ENCODE results near the gene KCTD11.

The KCTD11 gene

DNA sequence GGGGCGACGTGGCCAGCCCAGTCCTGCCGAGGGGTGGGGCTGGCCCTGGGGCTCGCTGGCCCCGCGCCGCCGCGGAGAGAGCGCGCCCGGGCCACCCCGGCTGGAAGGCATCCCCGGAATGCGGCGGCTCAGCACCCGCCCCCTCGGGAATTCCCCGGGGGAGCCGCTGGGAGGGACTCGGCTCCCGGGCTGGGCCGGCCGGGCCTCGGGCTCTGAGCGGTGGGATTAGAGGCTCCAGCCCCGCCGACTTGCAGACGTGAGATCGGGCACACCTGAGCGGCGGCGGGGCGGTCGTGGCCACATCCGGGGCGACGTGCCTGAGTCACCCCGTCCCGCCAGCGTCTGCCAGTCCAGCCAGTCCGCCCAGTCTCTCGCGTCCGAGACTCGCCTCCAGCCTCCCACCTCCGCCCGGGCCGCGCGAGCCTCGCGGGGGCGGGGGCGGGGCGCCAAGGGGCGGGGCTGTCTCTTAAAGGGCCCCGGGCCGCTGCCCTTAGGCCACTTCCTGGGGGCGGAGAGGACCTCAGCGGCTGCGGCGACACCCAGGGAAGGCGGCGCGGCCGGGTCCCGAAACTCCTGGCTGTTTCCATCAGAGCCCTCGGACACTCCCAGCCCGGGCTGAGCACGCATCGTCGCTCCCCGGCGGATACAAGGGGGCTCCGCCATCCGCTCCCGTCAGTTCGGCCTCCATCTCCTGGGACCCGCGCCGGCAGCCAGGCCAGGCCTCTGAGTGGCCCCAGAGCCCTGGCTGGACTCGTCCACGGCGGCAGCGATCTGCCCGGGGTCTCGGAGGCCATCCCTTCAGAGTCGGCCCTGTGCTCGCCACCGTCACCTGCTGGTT lies at the start of gene KCTD11:
KCTD11 (plus strand) TSS at position 498 of the 838 bp plus-strand sequence.
- peak; percentile 86 for DNase-seq (ENCODE audit: low spot score)

DNA sequence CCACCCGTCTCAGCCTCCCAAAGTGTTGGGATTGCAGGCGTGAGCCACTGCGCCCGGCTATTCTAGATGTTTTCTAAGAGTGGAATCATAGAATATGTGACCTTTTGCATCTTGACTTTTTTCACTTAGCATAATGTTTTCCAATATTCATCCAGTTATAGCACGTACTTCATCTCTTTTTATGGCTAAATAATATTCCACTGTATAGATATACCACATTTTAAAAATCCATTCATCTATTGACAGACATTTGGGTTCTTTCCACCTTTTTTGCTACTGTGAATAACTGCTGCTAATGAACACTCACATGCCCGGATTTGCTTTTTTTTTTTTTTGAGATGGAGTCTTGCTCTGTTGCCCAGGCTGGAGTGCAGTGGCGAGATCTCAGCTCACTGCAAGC lies 47.8 kb upstream of the KCTD11 start:
- DNase-seq (ENCODE audit: low spot score) = no peak

DNA sequence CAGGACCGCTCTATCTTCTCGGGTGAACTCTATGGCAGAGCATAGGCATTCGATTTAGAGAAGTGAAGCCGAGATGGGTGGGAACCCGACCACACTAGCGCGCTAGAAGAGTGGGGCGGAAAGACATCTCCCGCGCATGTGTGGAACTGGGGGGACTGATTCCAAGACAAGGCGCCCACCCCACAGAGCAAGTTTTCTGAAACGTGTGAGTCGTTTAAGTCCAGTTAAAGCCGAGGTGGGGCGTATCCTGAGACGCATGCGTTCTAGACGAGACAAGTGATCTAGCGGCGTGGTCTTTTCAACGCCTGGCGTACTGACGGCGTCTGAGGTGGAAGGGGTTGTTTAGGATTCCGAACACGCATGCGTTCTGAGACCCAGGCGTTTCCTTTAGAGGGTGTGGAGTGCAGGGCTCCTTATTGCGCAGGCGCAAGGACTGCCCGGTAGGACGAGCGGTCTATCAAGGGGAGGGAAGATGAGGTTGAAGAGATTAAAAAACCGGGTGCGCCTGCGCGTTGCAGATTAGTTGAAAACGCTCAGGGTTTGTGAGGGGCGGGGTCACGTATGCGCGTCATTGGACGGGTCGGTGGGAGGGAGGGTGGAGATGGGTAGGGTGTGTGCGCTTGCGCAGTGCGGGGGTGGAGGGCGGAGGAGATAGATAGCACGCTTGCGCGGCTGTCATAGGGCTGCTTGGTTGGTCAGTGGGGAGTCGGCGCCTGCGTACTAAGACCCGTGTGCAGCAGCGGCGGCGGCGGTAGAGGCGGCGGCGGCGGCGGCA lies 44.9 kb upstream of the KCTD11 start, which contains the start of gene EIF5A:
EIF5A (plus strand) TSS at position 718 of the 775 bp plus-strand sequence. CDS start 2,008 bp downstream, outside the sequence.
- DNase-seq (ENCODE audit: low spot score) = peak; percentile 100

DNA sequence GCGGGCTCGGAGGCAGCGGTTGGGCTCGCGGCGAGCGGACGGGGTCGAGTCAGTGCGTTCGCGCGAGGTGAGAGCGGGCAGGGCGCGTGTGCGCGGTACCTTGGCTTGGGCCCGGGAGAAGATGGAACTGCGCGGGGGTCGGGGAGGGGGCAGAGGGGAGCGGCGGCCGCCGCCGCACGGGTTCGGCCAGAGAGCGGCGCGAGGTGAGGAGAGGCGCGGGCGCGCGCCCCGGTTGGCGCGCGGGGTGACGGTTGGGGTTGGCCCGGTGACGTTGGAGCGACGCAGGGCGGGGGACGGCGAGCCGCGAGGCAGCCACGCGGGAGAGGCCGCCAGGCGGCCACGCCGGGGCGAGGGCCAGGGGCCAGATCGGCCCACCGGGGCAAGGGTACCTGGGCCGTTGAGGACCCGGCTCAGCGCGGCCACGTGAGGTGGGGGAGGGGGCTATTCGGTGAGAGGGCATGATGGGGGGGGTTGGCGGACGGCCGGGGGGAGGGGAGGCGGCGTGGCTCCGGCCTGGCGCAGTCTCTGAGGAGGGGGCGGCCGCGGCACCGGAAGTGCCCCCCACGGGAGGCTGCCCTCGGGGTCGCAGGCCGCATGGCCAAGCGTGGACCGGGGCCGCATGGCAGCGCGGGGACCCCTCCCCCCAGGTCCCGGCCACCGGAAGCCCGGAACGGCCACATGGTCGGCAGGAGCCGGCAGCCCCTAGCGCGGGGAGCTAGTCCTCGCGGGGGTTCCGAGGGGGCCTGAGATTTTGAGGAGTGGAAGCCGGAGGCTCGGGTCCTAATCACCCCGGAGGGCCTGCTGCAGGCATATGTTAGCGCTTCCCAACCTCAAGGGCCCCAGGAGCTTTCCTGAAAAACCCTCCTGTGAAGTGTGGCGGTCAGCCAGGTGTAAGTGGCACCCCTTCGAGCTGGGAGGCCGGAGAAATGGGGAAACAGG lies 44.0 kb upstream of the KCTD11 start:
- peak; percentile 35 for DNase-seq (ENCODE audit: low spot score)

DNA sequence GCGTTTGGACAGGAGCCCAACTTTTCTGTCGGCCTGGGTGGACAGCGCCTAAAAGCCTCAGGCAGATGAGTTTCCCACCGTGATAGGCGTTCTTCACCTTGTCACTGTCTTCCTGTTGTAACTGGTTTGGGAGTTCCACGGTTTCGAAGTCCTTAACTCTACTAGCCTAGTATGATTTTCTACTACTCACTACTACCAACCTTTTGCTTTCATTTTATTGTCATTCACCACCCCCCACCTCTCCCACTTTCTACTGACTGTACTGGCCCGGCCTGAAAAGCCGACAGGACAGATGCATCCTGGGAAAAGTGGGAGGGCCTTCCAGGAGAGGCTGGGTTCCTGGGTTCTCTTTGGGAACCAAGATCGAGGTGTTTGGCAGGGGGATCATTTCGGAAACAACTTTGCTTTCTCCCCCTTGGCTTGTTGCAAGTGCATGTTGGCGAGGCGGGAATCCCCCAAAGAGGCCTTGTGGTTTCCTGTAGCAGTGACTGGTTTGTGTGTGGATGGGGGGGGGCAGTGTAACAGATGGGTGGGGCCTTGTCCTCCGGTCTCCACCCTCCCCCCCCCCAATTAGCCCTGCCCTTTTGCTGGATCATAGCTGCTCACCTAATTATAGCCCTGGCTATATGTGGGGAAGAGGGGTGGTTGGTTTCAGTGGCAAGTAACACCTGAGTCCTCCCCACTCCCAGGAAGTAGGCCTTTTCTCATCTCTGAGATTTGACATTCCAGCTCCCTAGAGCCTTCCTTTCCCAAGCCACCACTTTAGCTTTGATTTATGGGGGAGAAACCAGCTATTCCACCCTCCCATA lies 43.1 kb upstream of the KCTD11 start:
- peak; percentile 52 for DNase-seq (ENCODE audit: low spot score)

DNA sequence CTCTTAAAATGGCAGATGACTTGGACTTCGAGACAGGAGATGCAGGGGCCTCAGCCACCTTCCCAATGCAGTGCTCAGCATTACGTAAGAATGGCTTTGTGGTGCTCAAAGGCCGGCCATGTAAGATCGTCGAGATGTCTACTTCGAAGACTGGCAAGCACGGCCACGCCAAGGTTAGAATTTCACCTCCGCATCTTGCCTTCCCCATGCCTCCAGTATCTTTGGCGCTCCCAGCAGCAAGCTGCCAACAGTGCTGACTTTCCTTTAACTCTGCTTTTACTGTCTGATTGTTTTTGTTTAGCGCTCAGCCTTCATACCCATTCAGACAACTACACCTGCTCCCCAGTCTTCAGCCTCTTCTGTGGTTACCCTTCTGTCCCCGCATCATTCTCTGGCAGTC lies 42.3 kb upstream of the KCTD11 start:
- no peak for DNase-seq (ENCODE audit: low spot score)

DNA sequence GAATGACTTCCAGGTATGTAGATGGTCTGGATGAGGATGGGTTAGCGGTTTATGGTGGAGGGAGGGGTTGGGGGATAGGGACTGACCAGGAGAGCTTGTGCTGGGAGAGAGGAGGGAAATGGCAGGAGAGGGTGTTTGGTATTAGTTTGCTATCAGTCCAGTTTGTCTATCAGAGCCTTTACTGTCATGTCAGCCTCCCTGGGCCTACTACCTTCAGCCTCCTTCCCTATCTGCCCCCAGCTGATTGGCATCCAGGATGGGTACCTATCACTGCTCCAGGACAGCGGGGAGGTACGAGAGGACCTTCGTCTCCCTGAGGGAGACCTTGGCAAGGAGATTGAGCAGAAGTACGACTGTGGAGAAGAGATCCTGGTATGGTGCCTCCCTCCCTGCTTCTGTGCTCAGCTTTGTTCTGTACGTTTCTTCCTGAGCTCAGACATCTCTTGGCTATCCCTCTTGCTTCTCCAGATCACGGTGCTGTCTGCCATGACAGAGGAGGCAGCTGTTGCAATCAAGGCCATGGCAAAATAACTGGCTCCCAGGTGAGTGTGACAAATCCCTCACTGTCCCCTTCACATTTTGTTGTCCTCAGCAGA lies 40.8 kb upstream of the KCTD11 start:
- no peak for DNase-seq (ENCODE audit: low spot score)

DNA sequence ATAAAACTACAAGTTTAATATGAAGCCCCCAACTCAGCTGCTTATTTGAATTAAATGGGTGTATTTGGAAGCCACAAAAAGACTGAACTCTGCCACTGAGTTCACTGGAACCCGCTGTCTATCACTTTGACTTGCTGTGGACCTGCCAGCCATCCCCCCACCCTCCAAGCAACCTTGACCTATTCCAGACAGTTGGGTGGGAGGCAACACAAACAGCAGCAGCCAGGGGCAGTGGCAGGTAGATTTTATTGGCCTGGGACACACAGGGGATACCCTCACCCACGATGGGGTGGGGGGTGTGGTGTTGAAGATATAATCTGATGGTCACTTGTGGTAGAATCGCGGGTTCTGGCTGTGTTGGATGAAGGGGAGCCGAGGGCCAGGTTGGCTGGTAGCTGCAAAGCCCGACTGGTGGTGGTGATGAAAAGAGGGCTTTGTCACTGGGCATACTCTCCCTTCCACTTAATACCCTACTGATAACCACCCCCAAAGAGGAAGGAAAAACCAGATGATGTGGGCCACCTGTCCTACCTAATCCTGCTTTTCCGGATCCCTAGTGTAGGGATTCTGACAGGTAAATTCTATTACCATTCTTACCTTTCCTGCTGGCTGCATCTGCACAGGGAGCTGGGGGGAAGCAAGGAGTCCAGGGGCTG lies 39.4 kb upstream of the KCTD11 start:
- DNase-seq (ENCODE audit: low spot score) = no peak

DNA sequence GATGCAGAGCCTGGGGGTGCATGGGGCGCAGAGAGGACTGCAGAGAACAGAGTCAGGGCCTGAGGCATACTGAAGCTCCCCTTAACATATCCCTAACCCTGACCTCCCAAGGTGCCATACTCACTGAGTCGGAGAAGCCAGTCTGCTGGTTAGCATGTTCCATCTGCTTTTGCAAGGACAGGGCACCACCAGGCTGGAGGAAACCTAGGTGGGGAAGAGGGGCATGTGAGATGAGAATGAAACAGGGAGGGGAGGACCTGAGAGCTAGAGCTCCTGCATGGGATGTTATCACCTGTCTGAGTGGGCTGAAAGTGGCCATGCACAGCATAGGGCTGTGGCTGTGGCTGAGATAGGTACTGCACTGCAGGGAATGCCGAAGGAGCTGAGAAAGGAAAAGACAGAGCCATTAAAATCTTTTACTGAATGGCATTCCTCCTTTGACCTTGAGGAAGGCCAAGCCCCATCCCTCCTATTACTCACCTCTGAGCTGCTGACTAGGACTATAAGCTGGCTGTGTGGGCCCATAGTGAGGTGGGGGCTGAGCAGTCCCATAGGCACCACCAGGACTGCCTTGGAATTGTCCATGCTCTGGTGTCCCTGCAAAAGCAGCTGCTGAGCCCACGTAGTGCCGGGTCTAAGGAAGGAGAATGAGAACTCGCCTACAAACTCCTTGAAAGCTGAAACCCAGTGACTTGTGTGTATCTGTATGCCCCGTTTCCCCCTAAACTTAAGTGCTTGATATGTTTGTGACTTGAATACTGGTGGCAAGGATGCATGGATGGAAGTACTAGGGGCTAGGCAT lies 38.7 kb upstream of the KCTD11 start:
- no peak for DNase-seq (ENCODE audit: low spot score)

DNA sequence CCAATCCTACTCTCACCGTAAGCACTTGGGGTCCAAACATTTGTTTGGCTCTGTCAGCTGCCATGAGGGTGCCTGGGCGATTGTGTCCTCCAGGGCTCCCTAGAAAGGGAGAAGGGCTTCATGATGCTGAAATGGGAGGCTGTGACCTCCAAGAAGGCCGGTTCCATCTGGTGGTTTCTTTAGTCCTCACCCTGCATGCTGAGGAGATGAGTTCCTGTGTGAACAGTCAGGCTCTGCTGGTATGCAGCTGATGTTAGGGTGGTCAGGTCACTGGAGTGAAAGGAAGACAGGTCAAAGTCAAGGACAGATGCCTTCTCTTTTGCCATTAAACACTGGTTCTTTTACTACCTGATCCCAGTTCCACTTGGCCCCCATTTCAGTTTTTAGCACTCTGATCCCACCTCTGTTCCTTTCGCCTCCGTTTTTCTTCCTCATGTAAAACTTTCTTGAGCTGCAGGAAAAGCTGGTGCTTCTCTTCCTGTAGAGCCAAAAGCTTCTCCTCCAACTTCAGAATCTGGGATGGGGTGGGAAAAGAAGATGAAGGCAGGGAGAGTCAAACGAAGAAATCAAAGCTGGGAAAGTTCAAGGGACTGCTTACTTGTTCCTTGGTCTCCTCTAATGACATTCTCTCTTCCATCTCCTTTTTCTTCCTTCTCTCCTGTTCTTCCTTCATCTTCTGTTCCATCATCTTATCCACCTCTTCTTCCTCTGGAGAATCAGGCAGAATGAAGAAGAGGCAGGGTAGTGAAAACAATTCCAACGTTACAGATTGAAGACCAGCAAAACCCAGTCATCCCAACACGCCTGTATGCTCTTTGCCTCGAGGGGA lies 37.9 kb upstream of the KCTD11 start:
- no peak for DNase-seq (ENCODE audit: low spot score)

DNA sequence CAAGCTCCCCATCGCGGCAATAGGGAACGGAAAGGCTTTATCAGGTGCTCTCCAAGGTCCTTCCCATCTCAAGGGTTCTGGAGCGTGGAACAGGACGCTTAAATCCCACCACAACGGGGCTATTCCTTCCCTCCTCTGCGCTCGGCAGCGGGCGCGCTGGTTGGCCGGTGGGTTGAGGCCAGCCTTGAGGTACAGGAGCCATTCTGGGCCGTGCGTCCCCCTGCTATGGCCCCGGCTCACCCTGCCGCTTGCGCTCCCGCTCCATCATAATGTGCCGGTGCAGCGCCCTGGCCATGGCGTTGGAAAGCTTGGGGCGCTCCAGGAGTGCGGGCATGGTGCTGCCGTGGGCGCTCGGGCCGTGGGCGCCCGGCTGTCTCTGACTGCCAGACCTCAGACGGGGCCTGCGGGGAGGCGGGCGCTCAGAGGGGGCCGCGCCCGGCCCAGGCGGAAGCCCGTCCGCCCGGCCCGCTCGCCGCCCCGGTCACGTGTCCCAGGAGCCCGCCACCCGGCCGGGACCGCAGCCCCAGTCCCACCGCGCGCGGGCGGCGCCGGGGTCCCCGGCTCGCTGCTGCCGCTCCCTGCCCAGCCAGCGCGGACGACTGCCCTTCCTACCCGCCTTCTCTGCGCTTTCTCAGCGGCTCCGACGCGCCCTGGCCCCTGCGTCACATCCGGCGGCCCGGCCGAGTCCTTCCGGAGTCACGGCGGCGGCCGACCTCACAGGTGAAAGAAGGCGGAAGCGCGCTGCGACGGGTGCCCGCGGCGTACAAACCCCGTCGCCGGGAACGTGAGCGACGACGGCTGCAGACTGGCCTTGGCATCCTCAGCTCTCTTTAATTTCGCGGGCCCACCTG lies 37.0 kb upstream of the KCTD11 start, which contains the start of gene GPS2:
GPS2 (minus strand) TSS at position 642 of the 851 bp plus-strand sequence; CDS start at position 334, 308 bp downstream.
- DNase-seq (ENCODE audit: low spot score) = peak; percentile 83

DNA sequence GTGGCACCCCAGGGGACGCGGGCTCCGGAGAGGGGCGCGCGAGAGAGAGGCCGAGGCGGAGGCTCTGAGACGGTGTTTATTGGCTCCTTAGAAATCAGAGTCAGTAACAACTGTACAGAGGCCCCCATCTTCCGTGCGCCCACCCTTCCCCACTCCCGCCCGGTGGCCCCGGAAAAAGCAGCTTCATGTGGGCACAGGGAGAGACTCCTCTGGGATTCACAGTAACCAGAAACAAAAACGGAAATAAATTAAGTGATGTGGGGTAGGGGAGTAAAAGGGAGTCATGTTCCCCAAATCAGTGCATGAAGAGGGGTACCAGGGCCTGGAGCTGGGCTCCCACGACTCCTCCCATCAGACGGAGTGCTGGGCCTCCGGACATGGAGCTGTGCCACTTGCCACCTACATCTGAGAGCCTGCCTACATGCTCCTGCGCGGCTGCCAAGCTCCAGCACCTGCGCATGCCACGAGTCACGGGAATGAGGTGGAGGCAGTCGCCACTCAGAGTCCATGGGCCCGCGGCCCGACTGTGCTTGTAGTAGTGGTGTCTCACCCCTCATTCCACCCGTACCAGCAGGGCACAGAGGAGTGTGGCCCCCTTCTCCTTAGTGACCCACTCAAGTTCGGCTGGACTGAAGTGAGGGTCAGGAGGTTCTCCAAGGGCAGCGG lies 36.3 kb upstream of the KCTD11 start:
- DNase-seq (ENCODE audit: low spot score) = peak; percentile 50

DNA sequence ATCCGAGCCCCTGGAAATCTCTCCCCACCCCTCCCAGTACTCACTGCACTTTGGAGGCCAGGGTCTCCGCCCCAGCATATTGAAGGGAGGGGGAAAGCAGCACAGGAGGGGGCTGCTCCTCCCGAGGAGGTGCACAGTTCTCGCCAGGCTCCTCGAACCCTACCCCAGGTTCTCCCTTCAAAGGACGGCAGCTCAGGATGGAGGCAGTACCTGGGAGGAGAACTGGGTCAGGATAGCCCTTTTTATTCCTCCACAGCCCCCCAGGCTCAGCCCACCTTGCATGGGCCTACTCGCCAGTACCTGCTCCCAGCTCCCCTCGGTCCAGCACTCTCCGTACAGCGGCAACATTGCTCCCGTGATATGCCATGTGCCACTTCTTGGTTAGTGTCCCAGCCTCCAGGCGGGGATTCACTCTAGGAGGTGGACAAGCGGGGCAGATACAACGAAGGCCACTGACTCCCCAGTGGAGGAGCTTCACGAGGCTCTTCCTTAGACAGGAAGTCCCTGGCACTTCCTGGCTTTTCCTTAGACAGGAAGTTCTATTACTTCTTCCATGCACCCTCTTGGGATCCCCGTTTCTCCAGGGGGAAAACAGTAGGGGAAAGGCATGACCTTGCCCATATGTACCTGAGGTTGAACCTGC lies 34.7 kb upstream of the KCTD11 start:
- DNase-seq (ENCODE audit: low spot score) = no peak

DNA sequence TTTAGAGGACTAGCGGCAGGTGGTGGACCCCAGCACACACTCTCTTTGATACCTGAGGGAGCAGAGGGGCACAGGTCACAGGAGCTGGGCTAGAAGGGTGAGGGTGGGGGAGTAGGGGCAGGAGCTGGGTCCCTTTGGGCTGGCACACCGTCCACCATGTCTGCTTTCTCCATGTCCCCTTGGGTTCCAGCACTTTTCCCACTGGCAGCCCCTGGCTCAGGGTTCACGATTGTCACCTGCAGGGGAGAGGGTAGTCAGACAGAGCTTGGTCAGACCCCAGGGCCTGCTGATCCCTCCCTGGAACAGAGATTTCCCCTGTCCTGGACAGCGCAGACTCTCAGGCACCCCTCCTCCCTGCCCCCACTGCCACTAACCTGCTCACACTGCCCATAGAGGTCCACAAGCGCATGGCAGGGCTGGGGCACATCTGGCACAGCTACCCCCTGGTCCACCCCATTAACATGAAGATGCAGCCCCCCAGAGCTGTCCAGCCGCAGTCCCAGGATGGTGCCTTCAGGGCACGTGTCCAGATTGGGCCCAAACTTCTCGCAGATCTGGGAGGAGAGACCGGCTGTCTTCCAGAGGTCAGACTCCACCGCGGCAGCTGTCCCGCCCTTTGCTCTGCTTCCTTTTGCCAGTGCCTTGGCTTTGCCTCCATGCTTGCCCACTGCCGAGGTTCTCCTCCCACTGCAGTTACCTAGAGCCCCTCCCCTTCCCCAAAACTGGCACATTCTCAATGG lies 33.7 kb upstream of the KCTD11 start:
- no peak for DNase-seq (ENCODE audit: low spot score)

DNA sequence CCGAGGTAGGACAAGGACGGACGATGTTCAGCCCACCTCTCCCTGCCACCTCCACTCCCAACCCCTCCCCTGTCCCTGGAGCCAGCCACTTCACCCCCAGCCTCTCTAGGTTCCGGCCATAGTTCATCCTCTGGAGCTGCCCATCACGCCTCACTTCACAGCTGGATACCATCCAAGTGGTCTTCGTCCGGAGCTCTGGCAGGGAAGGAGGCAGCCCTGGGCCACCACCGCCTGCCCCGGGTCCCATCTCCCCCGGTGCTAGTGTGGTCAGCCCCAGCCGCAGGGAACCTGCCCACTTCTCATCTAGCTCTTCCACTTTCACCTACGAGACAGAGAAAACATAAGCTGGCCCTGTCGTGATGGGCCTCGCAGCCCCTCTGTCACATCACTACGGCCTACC lies 30.5 kb upstream of the KCTD11 start:
- DNase-seq (ENCODE audit: low spot score) = no peak
